Suppressor macrophage (primary cell): ENCODE results near the gene RPL22L1.
"Not testable (repeated sequence)": the region's sequence is repeated elsewhere in the genome, so short reads cannot be mapped to it uniquely, and the experiment has no call there.

ENCODE experiments used
- DNase-seq, 4 experiments: peaks; one replicate each; pipeline ENCODE4 v3.0.0-alpha.2; 2020 to 2022

The RPL22L1 gene

DNA sequence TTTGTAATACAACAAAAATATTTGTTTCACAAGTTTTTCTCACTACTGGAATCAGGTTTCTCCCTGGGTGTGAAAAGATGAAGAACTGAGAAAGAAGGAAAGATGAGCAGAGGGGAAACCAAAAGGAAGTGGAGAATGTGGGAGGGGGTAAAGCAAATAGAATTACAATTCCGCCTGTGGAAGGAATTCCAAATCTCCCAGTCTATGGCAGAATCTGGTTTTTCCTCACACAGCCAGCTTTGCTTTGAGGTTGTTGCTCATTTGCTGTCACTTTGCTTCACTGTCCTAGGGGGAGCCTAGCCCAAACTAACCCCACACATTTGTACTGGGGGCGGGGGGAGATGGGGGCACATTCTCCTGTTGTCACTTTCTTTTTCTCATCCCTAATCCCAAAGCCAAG, 43.9 kb downstream of the RPL22L1 start:
- no peak for DNase-seq

- DNase-seq: not testable (repeated sequence)
Measured at GRCh38 chr3:170823562-170823961, 46.4 kb downstream of the RPL22L1 start.

- not testable (repeated sequence) for DNase-seq
Measured at GRCh38 chr3:170818325-170818724, 51.7 kb downstream of the RPL22L1 start.

DNA sequence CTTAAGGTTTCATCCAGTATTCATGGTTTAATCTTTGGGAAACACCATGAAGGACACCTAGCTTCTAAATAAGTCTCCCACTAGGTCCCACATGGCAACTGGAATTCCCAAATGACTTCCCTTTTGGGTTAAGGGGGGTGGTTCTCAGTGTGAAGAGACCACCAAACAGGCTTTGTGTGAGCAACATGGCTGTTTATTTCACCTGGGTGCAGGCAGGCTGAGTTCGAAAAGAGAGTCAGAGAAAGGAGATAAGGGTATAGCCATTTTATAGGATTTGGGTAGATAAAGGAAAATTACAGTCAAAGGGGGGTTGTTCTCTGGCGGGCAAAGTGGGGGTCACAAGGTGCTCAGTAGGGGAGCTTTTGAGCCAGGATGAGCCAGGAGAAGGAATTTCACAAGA, 52.5 kb downstream of the RPL22L1 start:
- DNase-seq: not testable (repeated sequence)

DNA sequence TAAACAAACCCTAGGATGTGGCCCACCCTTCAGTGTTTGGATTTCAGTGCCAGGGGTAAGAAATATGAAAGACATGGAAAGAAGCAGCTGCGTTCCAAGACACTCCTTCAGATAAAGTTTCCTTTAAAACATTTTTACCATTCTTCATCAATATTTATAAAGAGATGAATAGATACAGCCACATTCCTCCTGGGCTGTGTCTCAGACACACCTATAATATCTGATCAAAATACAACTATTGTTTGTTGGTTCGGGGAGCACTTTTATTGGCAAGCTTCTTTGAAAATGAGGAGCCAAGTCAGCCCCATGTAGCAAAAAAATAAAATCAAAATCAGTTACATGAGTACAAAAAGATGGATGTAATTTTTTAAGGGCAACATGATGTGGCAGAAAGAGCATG, 53.2 kb downstream of the RPL22L1 start:
- DNase-seq: no peak

DNA sequence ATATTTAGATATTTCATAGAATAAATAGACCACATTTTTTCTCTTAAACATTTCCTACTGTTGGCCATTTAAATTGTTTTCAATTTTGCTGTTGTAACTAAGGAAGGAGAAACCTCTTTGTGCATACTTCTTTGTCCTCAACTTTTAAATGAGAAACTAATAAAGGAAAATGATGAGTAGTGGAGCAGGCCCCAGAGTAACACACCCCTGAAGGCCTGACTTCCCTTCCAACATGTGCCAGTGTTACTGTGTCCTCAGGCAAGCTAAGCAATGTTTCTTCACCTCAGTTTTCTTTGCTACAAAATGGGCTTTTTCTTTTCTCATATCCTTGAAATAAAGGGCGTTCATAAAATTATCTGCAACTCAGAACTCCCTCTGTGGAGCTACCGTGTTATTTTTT, 53.7 kb downstream of the RPL22L1 start:
- DNase-seq: no peak

DNA sequence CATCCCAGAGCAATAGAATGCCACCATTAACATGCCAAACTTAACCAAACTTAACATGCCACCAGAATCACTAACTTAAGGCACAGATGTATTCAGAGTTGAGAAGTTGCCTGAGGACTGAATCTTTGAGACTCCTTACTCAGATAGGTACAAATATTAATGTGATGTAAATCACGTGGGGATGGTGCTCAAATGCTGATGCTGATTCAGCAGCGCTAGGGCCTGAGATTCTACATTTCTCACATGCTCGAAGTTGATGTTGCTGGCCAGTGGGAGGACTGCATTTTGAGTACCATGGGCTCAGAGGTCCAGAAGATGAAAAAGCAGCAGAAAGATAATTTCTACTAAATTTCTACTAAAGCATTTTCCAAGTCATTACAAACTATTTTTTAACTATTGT, 54.1 kb downstream of the RPL22L1 start:
- no peak for DNase-seq

- no peak for DNase-seq
Measured at GRCh38 chr3:170815340-170815739, 54.7 kb downstream of the RPL22L1 start.
